PC-3 (cell line): ENCODE results near the gene SHISAL2A. TPM values are rescaled to one million over a fixed set of nuclear protein-coding genes. Genes with fewer than 3 reads are reported as not detected.

Experiments
- ATAC-seq: fragments of 200-7000 bp; cut with Tn5 transposase; 2 replicates; pipeline ENCODE4 v1.9.1; 2020; ENCODE audit warnings: mild to moderate bottlenecking, moderate library complexity
- BruUV-seq: library from RNA; stranded (reverse); fragments of 400-500 nt; replicated peaks from 2 replicates; lab custom pipeline; 2021; lab: Mats Ljungman, UMichigan
- CTCF ChIA-PET: fragments of 300-600 bp; sonication (Branson Sonifier 250); formaldehyde crosslinking; loops from one replicate; lab custom pipeline; 2022; ENCODE audit warnings: antibody characterized with exemption; lab: Charles Lee
- POLR2A ChIA-PET: fragments of 300-600 bp; sonication (Branson Sonifier 250); formaldehyde crosslinking; loops from one replicate; lab custom pipeline; 2022; ENCODE audit warnings: antibody characterized with exemption; ENCODE audit not compliant: unreplicated experiment; lab: Charles Lee
- DNase-seq: peaks from one replicate; pipeline ENCODE4 v3.0.0-alpha.2; 2015
- H2AFZ ChIP-seq: fragments of 300-600 bp; sonication (generic); 2 replicates; pipeline ENCODE4 v1.6.0; 2016; ENCODE audit warnings: antibody characterized with exemption, low read length
- H3F3A ChIP-seq: fragments of 300-600 bp; sonication (generic); one replicate; pipeline ENCODE4 v1.6.0; 2017; ENCODE audit warnings: antibody characterized with exemption, low read length, control low read depth, mild to moderate bottlenecking; ENCODE audit not compliant: unreplicated experiment
- H3K27ac ChIP-seq: fragments of 300-600 bp; sonication (generic); 2 replicates; pipeline ENCODE4 v1.5.1; 2016; ENCODE audit warnings: mild to moderate bottlenecking, low read length
- H3K27me3 ChIP-seq: fragments of 300-600 bp; sonication (generic); 2 replicates; pipeline ENCODE4 v1.6.1; 2016; ENCODE audit warnings: low read length, mixed read lengths
- H3K36me3 ChIP-seq: fragments of 300-600 bp; sonication (generic); 2 replicates; pipeline ENCODE4 v1.6.1; 2016; ENCODE audit warnings: low read depth, mixed run types, low read length, mixed read lengths
- H3K4me1 ChIP-seq: fragments of 300-600 bp; sonication (generic); 2 replicates; pipeline ENCODE4 v1.5.1; 2016; ENCODE audit warnings: low read length; ENCODE audit not compliant: insufficient read depth
- H3K4me2 ChIP-seq: fragments of 300-600 bp; sonication (generic); 2 replicates; pipeline ENCODE4 v1.6.0; 2016; ENCODE audit warnings: low read length
- H3K4me3 ChIP-seq: fragments of 300-600 bp; sonication (generic); 2 replicates; pipeline ENCODE4 v1.5.1; 2016; ENCODE audit warnings: mild to moderate bottlenecking, low read length, mixed read lengths
- H3K79me2 ChIP-seq: fragments of 300-600 bp; sonication (generic); 2 replicates; pipeline ENCODE4 v1.6.1; 2017; ENCODE audit warnings: low read length, mixed read lengths
- H3K9ac ChIP-seq: fragments of 300-600 bp; sonication (generic); 2 replicates; pipeline ENCODE4 v1.6.0; 2016; ENCODE audit warnings: mild to moderate bottlenecking, low read length
- H3K9me2 ChIP-seq: fragments of 300-600 bp; sonication (generic); replicated peaks from 2 replicates; pipeline ENCODE4 v1.6.1; 2016; ENCODE audit warnings: mixed run types, low read length, mixed read lengths
- H3K9me3 ChIP-seq: fragments of 300-600 bp; sonication (generic); 2 replicates; pipeline ENCODE4 v1.6.1; 2016; ENCODE audit warnings: low read length, mixed read lengths
- H4K20me1 ChIP-seq: fragments of 300-600 bp; sonication (generic); 2 replicates; pipeline ENCODE4 v1.6.1; 2016; ENCODE audit warnings: low read length, mixed read lengths
- EZH2 ChIP-seq: fragments of 300-600 bp; sonication (generic); IDR thresholded peaks from one replicate; pipeline ENCODE4 v1.6.1; 2017; ENCODE audit warnings: antibody characterized with exemption, mild to moderate bottlenecking, low read length; ENCODE audit not compliant: unreplicated experiment
- EZH2phosphoT487 ChIP-seq: fragments of 300-600 bp; sonication (generic); IDR thresholded peaks from 2 replicates; pipeline ENCODE4 v1.6.1; 2018; ENCODE audit warnings: mild to moderate bottlenecking, antibody characterized with exemption, low read length, borderline replicate concordance
- intact Hi-C: fragments of 100-400 bp; cut with micrococcal nuclease; formaldehyde crosslinking; loops from 2 replicates; pipeline ENCODE4 v1.9.0; 2023
- total RNA-seq: library from RNA; depleted of rRNA; stranded (reverse); fragments of >200 nt; gene quantifications from 2 replicates; pipeline ENCODE4 v1.2.3, GENCODE V29; 2014
- TF ChIP-seq, protein P1 (sequence below): fragments of 300-600 bp; sonication (generic); conservative IDR thresholded peaks from 2 replicates; pipeline ENCODE4 v1.5.1; 2017; ENCODE audit warnings: antibody characterized with exemption, low read depth, mild to moderate bottlenecking, low read length

Gene SHISAL2A
- total RNA-seq, 1 experiment from 2014 or later: not detected

DNA sequence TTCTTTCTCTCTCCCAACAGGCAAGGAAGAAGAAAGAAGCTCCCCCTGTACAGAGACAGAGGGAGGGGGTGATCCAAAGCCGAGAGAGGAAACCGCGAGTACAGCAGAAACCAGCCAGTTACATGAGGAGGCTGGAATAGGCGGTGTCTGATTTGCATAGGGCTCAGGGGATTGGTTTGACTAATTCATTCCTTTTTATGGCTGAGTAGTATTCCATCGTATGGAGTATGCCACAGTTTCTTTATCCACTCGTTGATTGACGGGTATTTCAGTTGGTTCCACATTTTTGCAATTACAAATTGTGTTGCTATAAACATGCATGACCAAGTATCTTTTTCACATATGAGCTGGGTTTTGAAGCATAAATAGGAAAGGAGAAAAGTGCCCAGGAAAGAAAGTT lies 34.2 kb upstream of the SHISAL2A start:
- H3K36me3 ChIP-seq: no peaks in the 10 kb centered on the region
- intact Hi-C loops: no loop called here
- H3F3A ChIP-seq: no peaks in the 10 kb centered on the region
- no peaks in the 10 kb centered on the region for H3K4me1 ChIP-seq
- POLR2A ChIA-PET: no interaction called here
- H2AFZ ChIP-seq: no peak overlapping the region
- no peaks in the 10 kb centered on the region for H3K79me2 ChIP-seq
- no peak overlapping the region for H3K4me3 ChIP-seq
- no peak for TF ChIP-seq EZH2phosphoT487
- TF ChIP-seq, protein P1, sequence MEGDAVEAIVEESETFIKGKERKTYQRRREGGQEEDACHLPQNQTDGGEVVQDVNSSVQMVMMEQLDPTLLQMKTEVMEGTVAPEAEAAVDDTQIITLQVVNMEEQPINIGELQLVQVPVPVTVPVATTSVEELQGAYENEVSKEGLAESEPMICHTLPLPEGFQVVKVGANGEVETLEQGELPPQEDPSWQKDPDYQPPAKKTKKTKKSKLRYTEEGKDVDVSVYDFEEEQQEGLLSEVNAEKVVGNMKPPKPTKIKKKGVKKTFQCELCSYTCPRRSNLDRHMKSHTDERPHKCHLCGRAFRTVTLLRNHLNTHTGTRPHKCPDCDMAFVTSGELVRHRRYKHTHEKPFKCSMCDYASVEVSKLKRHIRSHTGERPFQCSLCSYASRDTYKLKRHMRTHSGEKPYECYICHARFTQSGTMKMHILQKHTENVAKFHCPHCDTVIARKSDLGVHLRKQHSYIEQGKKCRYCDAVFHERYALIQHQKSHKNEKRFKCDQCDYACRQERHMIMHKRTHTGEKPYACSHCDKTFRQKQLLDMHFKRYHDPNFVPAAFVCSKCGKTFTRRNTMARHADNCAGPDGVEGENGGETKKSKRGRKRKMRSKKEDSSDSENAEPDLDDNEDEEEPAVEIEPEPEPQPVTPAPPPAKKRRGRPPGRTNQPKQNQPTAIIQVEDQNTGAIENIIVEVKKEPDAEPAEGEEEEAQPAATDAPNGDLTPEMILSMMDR: no peak
- TF ChIP-seq EZH2: no peak
- no peaks in the 10 kb centered on the region for H3K9me2 ChIP-seq
- H3K27me3 ChIP-seq: no peaks in the 10 kb centered on the region
- DNase-seq: no peak
- no peaks in the 10 kb centered on the region for H4K20me1 ChIP-seq
- no peak overlapping the region for H3K4me2 ChIP-seq
- no peak overlapping the region for H3K9ac ChIP-seq
- no TSS peak for BruUV-seq
- no peak overlapping the region for H3K27ac ChIP-seq
- no peak for ATAC-seq
- CTCF ChIA-PET: no interaction called here
- H3K9me3 ChIP-seq: no peaks in the 10 kb centered on the region

DNA sequence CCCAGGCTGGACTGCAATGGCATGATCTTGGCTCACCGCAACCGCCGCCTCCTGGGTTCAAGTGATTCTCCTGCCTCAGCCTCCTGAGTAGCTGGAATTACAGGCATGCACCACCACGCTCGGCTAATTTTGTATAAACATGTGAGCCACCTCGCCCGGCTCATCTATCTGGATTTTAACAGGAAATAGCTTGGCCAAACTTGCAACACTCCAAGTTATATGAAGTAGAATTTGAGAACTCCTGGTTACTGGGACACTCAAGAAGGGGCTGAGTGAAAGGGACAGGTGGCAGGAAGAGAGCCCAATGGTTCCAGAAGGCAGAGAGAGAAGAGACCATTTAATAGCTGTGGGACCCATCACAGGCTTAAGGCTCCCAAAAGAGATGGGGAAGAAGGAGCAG lies 33.7 kb upstream of the SHISAL2A start:
- Histone ChIP-seq H3K9me3 (no peaks in the 10 kb centered on the region), H3K4me1 (no peaks in the 10 kb centered on the region; the same call in 1 of the 2 replicates), H3K9me2 (no peaks in the 10 kb centered on the region), H4K20me1 (no peaks in the 10 kb centered on the region), H3K27ac (no peak overlapping the region), H3K36me3 (no peaks in the 10 kb centered on the region), H3K27me3 (no peaks in the 10 kb centered on the region), H3F3A (no peaks in the 10 kb centered on the region), H3K4me2 (no peak overlapping the region), H3K4me3 (no peak overlapping the region), H3K79me2 (no peaks in the 10 kb centered on the region), H2AFZ (no peak overlapping the region), H3K9ac (no peak overlapping the region)
- CTCF ChIA-PET: no interaction called here
- intact Hi-C loops: no loop called here
- ATAC-seq (no peak), DNase-seq (no peak)
- no peak for TF ChIP-seq EZH2
- POLR2A ChIA-PET: no interaction called here
- no TSS peak for BruUV-seq

DNA sequence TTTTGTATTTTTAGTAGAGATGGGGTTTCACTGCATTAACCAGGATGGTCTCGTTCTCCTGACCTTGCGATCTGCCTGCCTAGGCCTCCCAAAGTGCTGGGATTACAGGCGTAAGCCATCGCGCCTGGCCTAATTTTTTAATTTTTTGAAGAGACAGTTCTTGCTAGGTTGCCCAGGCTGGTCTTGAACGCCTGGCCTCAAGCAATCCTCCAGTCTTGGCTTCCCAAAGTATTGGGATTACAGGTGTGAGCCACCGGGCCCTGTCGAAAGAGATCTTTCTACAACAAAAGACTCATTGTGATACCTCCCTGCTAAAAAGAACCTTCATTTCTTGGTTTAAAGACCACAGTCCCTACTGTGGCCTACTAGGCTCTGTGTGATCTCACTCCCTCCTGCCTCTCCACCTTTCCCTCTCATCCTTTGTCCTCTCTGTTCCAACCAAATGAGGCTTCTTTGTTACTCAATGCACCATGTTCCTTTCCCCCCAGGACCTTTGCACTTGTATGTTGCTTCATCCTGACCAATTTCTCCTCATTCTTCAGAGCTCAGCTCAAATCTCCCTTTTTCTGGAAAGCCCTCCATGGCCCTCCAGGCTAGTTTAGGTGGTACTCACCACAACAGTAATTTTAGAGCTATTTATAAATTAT lies 32.3 kb upstream of the SHISAL2A start:
- CTCF ChIA-PET: no interaction called here
- no TSS peak for BruUV-seq
- Histone ChIP-seq H3K9me3 (no peaks in the 10 kb centered on the region), H3K27me3 (no peaks in the 10 kb centered on the region), H2AFZ (no peak overlapping the region), H4K20me1 (no peaks in the 10 kb centered on the region), H3K79me2 (no peaks in the 10 kb centered on the region), H3K9ac (no peak overlapping the region), H3K4me1 (no peaks in the 10 kb centered on the region; the same call in 1 of the 2 replicates), H3K27ac (no peak overlapping the region), H3K4me2 (no peak overlapping the region), H3K4me3 (no peak overlapping the region), H3K9me2 (no peaks in the 10 kb centered on the region), H3K36me3 (no peaks in the 10 kb centered on the region), H3F3A (no peaks in the 10 kb centered on the region)
- DNase-seq (no peak), ATAC-seq (no peak)
- TF ChIP-seq EZH2: no peak
- TF ChIP-seq EZH2phosphoT487: no peak
- TF ChIP-seq, protein P1: no peak
- POLR2A ChIA-PET: no interaction called here
- intact Hi-C loops: no loop called here
